SK-N-MC (cell line): ENCODE results near the gene ANKS1B.

ENCODE experiments used
- DNase-seq: peaks from one replicate; pipeline ENCODE4 v3.0.0-alpha.2; 2011; ENCODE audit warnings: low read depth, low spot score
- H3K27ac ChIP-seq: fragments of 200-600 bp; sonication (generic); 2 replicates; pipeline ENCODE4 v1.5.1; 2016; ENCODE audit warnings: mixed run types
- H3K36me3 ChIP-seq: fragments of 200-600 bp; sonication (generic); 2 replicates; pipeline ENCODE4 v1.6.1; 2017; ENCODE audit warnings: antibody characterized with exemption, low read length, mixed read lengths; ENCODE audit not compliant: insufficient read depth
- H3K4me3 ChIP-seq: fragments of 200-600 bp; sonication (generic); 2 replicates; pipeline ENCODE4 v1.5.1; 2016
- H3K9ac ChIP-seq: fragments of 200-600 bp; sonication (generic); 2 replicates; pipeline ENCODE4 v1.8.0; 2017; ENCODE audit warnings: mixed run types, mixed read lengths; ENCODE audit not compliant: insufficient read length
- H3K9me3 ChIP-seq: fragments of 200-600 bp; sonication (generic); 2 replicates; pipeline ENCODE4 v1.6.1; 2017; ENCODE audit warnings: low read depth, mild to moderate bottlenecking, antibody characterized with exemption, low read length, moderate library complexity, mixed read lengths
- EZH2 ChIP-seq: fragments of 200-600 bp; sonication (generic); IDR thresholded peaks from one replicate; pipeline ENCODE4 v1.6.1; 2017; ENCODE audit warnings: antibody characterized with exemption
- FOXP2 ChIP-seq: optimal IDR thresholded peaks from 2 replicates; pipeline ENCODE3; 2011; ENCODE audit warnings: mild to moderate bottlenecking, moderate library complexity; ENCODE audit not compliant: insufficient read depth; ENCODE audit errors: extremely low read length, control extremely low read depth
- POLR2AphosphoS5 ChIP-seq: IDR thresholded peaks from 2 replicates; pipeline ENCODE4 v1.6.1; 2012; ENCODE audit warnings: mild to moderate bottlenecking, low read depth, low read length, borderline replicate concordance

The ANKS1B gene

DNA sequence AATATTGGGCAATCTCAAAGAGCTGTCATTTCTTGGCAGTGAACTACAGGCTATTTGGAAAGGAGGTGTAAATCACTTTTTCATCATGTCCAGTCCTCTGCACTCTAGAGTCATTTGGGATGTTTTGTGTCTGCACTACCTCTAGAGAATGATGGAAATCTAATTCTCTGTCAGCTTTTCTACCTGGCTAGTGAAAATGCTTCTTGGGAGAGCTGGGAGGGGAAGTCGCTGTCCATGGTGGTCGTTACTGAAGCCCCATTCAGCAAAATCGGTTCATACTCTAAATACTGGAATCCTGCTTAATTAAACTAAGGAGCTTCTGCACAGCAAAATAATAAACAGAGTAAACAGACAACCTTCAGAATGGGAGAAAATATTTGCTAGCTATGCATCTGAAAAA lies 1087.8 kb downstream of the ANKS1B start:
- no peak overlapping the region for H3K9ac ChIP-seq
- DNase-seq, result no peak
- H3K4me3 ChIP-seq, result no peak overlapping the region
- H3K36me3 ChIP-seq, result no peaks in the 10 kb centered on the region
- H3K27ac ChIP-seq, result no peak overlapping the region
- H3K9me3 ChIP-seq, result no peaks in the 10 kb centered on the region
- TF ChIP-seq EZH2 (no peak), FOXP2 (no peak), POLR2AphosphoS5 (no peak)

DNA sequence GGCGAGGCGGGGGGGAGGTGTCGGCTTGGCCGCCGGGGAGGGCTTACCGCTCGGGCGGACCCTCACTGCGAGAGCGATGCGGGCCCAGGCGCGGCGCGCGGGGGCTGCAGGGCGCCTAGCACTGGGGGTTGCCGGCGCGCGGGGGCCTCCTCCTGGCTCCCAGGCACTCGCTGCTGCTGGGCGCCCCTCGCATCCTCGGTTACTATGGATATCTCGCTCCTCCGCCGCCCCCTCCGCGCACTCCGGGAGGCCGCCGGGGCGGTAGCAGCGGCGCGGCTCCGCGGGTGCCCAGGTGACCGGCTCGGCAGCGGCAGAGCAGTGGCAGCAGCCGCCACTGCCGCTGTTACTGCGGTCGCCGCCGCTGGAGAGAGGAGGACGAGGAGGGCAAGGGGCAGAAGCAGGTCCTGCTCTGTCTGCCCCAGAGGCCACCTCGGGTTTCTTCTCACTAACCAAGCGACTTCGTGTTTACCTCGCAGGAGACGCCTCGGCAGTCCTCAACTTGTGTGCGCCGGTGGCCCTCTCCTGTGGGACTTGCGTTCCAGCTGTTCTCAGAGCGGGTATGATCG lies 1089.6 kb downstream of the ANKS1B start:
- peak overlapping the region; percentile 59 for H3K4me3 ChIP-seq
- DNase-seq, result no peak
- no peaks in the 10 kb centered on the region for H3K36me3 ChIP-seq
- H3K9me3 ChIP-seq, result no peaks in the 10 kb centered on the region
- H3K9ac ChIP-seq, result no peak overlapping the region
- H3K27ac ChIP-seq, result no peak overlapping the region
- TF ChIP-seq POLR2AphosphoS5, result no peak
- peak; percentile 45 for TF ChIP-seq EZH2

DNA sequence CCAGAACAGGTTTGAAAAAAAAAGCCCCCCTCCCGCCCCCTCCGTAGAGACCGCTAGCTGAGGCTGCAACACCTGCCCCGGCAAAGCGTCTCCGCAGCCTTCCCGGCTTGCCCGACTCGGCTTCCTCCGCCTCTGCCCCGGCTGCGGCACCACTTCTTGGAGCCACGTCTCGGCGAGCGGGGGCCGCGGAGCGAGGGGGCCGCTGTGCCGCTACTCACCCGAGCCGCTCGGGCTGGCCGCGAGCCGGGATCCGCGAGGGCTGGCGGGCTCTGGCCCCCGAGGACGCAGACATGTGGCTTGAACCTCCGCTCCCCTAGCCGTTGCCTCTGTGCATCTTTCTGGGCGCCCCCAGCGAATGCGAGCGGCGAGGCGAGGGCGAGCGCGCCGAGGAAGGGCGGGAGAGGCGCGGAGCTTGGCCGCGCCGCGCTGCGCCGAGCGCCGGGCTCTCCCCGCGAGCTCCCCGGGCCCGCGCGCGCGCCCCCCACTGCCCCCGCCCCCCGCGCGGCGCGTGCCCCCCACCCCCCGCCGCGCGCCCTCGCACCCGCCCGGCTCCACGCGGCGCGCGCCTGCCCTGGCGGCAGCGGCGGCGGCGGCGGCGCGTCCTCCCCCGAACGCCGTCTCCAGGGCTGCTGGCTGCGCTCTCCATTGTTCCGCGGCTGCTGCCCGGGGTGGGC lies 1090.2 kb downstream of the ANKS1B start:
- TF ChIP-seq EZH2 (no peak), FOXP2 (no peak), POLR2AphosphoS5 (no peak)
- no peaks in the 10 kb centered on the region for H3K9me3 ChIP-seq
- H3K4me3 ChIP-seq, result peak overlapping the region; percentile 68
- no peak overlapping the region for H3K27ac ChIP-seq
- no peak overlapping the region for H3K9ac ChIP-seq
- DNase-seq, result no peak
- H3K36me3 ChIP-seq, result no peaks in the 10 kb centered on the region

GRCh38 chr12:98893675-98894411 lies 1090.9 kb downstream of the ANKS1B start:
- no peaks in the 10 kb centered on the region for H3K36me3 ChIP-seq
- no peaks in the 10 kb centered on the region for H3K9me3 ChIP-seq
- H3K4me3 ChIP-seq, result peak overlapping the region; percentile 68
- H3K27ac ChIP-seq, result no peak overlapping the region
- no peak overlapping the region for H3K9ac ChIP-seq
- no peak for DNase-seq
- no peak for TF ChIP-seq EZH2
- no peak for TF ChIP-seq FOXP2
- TF ChIP-seq POLR2AphosphoS5, result no peak

DNA sequence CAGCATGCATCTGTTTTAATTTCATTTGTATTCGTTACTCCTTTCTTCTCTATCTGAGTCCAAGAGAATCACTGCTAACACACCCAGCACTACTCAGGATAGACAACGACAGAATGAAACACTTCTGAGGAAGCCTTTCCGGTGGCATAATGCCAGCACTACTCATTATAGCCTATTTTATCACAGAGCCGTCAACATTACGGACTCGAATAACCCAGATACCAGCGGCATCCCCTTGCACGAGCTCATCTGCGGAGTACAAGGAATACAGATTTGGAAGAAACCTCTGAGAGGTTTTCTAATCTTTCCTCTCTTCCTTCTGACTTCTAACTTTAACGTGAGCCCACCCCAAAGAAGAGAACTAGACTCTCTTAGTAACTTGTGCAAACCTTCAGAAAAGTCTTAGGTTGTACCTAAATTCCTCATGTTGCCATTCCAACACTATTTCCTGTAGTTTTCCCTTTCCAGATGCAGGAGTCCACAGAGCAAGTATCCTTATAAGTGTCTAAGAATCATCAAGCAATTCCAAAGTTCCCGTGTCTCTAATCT lies 1091.5 kb downstream of the ANKS1B start:
- no peak overlapping the region for H3K27ac ChIP-seq
- DNase-seq, result no peak
- no peak overlapping the region for H3K4me3 ChIP-seq
- TF ChIP-seq POLR2AphosphoS5 (no peak), EZH2 (no peak), FOXP2 (no peak)
- no peak overlapping the region for H3K9ac ChIP-seq
- H3K9me3 ChIP-seq, result no peaks in the 10 kb centered on the region
- H3K36me3 ChIP-seq, result no peaks in the 10 kb centered on the region

DNA sequence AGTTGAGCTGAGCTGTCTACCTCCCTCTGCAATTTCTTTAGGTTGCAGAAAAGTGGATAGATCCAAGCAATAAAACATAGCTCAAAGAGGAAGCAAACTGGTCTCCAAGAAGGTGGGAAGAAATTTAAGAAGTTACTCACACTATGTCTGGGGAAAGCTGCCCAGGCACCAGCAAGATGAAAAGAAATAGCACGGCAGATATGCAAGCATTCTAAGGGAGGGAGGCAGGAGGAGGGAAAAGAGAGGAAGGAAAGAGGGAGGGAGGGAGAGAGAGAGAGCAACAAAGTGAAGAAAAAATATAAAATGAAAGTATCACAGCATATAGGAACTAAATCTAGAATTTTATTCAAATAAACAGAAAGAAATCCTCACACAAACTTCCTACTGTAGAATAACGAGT lies 1099.0 kb downstream of the ANKS1B start:
- no peaks in the 10 kb centered on the region for H3K36me3 ChIP-seq
- no peaks in the 10 kb centered on the region for H3K9me3 ChIP-seq
- TF ChIP-seq FOXP2 (no peak), POLR2AphosphoS5 (no peak), EZH2 (no peak)
- no peak overlapping the region for H3K9ac ChIP-seq
- H3K4me3 ChIP-seq, result no peak overlapping the region
- DNase-seq, result no peak
- no peak overlapping the region for H3K27ac ChIP-seq

DNA sequence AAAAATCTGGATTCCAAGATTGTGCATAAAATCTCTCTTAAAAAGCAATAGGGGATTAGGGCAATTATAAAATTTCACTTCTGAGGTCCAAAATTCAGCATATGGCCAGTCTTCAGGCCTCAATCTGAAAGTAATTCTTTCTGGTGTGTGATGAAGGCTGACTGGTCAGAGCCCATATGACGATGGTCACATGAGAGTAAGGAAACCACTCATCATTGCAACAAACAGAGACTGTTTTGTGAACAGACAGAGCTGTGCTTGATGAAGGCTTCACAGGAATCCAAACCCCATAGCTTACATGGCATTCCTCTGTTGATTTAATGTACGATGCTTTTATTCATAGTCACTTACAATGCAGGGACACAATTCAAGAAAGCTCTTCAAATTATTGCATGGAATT lies 1101.5 kb downstream of the ANKS1B start:
- H3K9ac ChIP-seq, result no peak overlapping the region
- H3K4me3 ChIP-seq, result no peak overlapping the region
- TF ChIP-seq FOXP2 (no peak), EZH2 (no peak), POLR2AphosphoS5 (no peak)
- H3K27ac ChIP-seq, result no peak overlapping the region
- no peaks in the 10 kb centered on the region for H3K36me3 ChIP-seq
- no peak for DNase-seq
- no peaks in the 10 kb centered on the region for H3K9me3 ChIP-seq

- Histone ChIP-seq H3K36me3 (no peaks in the 10 kb centered on the region), H3K9me3 (no peaks in the 10 kb centered on the region), H3K27ac (no peak overlapping the region), H3K9ac (no peak overlapping the region), H3K4me3 (no peak overlapping the region)
- no peak for DNase-seq
- TF ChIP-seq POLR2AphosphoS5 (no peak), EZH2 (no peak), FOXP2 (no peak)
Observed at GRCh38 chr12:98882526-98882925, 1102.2 kb downstream of the ANKS1B start.
